Measurements from ENCODE around the gene KIAA0319L. TPM values are rescaled to one million over a fixed set of nuclear protein-coding genes. Genes with fewer than 3 reads are reported as not detected.

The KIAA0319L gene
- total RNA-seq, 4 donors from 2014 or later = 28.5 to 35.7 (median 32.7) TPM

GRCh38 chr1:35595684-35596083 is 38.5 kb upstream of the KIAA0319L start:
- TF ChIP-seq POLR2AphosphoS5 (IDR thresholded peaks at IDR 0.05) = peak in 1 of 2 donors; percentile 19
- no peak for TF ChIP-seq CTCF (IDR thresholded peaks at IDR 0.05)
- intact Hi-C loops (cut with DNase I) = no loop called here
- Histone ChIP-seq H3K36me3 (peaks cover 0 to 33% (median 14%) of the 10 kb centered on the region in 4 donors), H3K27ac (replicated peaks in 1 of 4) (no peak overlapping the region), H3K9me3 (no peaks in the 10 kb centered on the region), H3K27me3 (no peaks in the 10 kb centered on the region), H3K4me3 (no peak overlapping the region), H3K4me1 (peaks cover 0 to 4% (median 0%) of the 10 kb centered on the region in 4 donors)
- 93% methylated on average over 7 of the region's 7 CpGs for WGBS
- DNase-seq (ENCODE audit: extremely low spot score) = no peak

GRCh38 chr1:35594005-35594760 is 37.0 kb upstream of the KIAA0319L start:
- intact Hi-C loops (cut with DNase I) = no loop called here
- H3K9me3 ChIP-seq = no peaks in the 10 kb centered on the region
- no peaks in the 10 kb centered on the region for H3K27me3 ChIP-seq
- peaks cover 0 to 24% (median 8%) of the 10 kb centered on the region in 4 donors for H3K36me3 ChIP-seq
- H3K4me3 ChIP-seq = no peak overlapping the region
- TF ChIP-seq CTCF (IDR thresholded peaks at IDR 0.05) (no peak), EP300 (IDR thresholded peaks at IDR 0.05) (no peak), POLR2AphosphoS5 (IDR thresholded peaks at IDR 0.05) (no peak), POLR2A (IDR thresholded peaks at IDR 0.05; ENCODE audit: low read depth) (no peak)
- DNase-seq (ENCODE audit: extremely low spot score) = no peak
- H3K4me1 ChIP-seq = peaks cover 0 to 4% (median 0%) of the 10 kb centered on the region in 4 donors
- 94% methylated on average over 9 of the region's 9 CpGs for WGBS
- no peak overlapping the region for H3K27ac ChIP-seq (replicated peaks in 1 of 4)

GRCh38 chr1:35592991-35593769 is 36.0 kb upstream of the KIAA0319L start:
- TF ChIP-seq CTCF (IDR thresholded peaks at IDR 0.05) = no peak
- no peak for TF ChIP-seq EP300 (IDR thresholded peaks at IDR 0.05)
- TF ChIP-seq POLR2AphosphoS5 (IDR thresholded peaks at IDR 0.05) = no peak
- TF ChIP-seq POLR2A (IDR thresholded peaks at IDR 0.05; ENCODE audit: low read depth) = no peak
- intact Hi-C loops (cut with DNase I) = no loop called here
- Histone ChIP-seq H3K36me3 (peaks cover 0 to 19% (median 6%) of the 10 kb centered on the region in 4 donors), H3K27ac (replicated peaks in 1 of 4) (no peak overlapping the region), H3K27me3 (no peaks in the 10 kb centered on the region), H3K4me3 (no peak overlapping the region), H3K9me3 (no peaks in the 10 kb centered on the region), H3K4me1 (peaks cover 0 to 4% (median 0%) of the 10 kb centered on the region in 4 donors)
- 63% methylated on average over 8 of the region's 8 CpGs for WGBS
- no peak for DNase-seq (ENCODE audit: extremely low spot score)

GRCh38 chr1:35591211-35591610 is 34.0 kb upstream of the KIAA0319L start:
- H3K27me3 ChIP-seq = no peaks in the 10 kb centered on the region
- no peak overlapping the region for H3K27ac ChIP-seq (replicated peaks in 1 of 4)
- 93% methylated on average over 8 of the region's 8 CpGs for WGBS
- TF ChIP-seq CTCF (IDR thresholded peaks at IDR 0.05) = no peak
- no peak for TF ChIP-seq POLR2AphosphoS5 (IDR thresholded peaks at IDR 0.05)
- no peak for TF ChIP-seq POLR2A (IDR thresholded peaks at IDR 0.05; ENCODE audit: low read depth)
- no peak for TF ChIP-seq EP300 (IDR thresholded peaks at IDR 0.05)
- no peak overlapping the region for H3K4me3 ChIP-seq
- H3K36me3 ChIP-seq = peaks cover 0 to 16% (median 6%) of the 10 kb centered on the region in 4 donors
- peaks cover 0 to 4% (median 0%) of the 10 kb centered on the region in 4 donors for H3K4me1 ChIP-seq
- no peaks in the 10 kb centered on the region for H3K9me3 ChIP-seq
- DNase-seq (ENCODE audit: extremely low spot score) = no peak
- intact Hi-C loops (cut with DNase I) = no loop called here

All from esophagus muscularis mucosa (tissue), 4 donors.